Stimulated activated CD8-positive, alpha-beta memory T cell treated with anti-CD3 and anti-CD28 coated beads, Interleukin-2, amount 100 ng/mL, for 48 hours (primary cell): ENCODE measurements around the gene WDR74.
A peak's percentile ranks its signal among the peaks of the same experiment; 100 is the strongest.
"Not testable (repeated sequence)": the region's sequence is repeated elsewhere in the genome, so short reads cannot be mapped to it uniquely, and the experiment has no call there.

Experiments
- DNase-seq, 2 donors: peaks; one replicate each; pipeline ENCODE4 v3.0.0-alpha.2; 2020; ENCODE audit warnings: low read depth in 2 of 2

WDR74 gene

DNA sequence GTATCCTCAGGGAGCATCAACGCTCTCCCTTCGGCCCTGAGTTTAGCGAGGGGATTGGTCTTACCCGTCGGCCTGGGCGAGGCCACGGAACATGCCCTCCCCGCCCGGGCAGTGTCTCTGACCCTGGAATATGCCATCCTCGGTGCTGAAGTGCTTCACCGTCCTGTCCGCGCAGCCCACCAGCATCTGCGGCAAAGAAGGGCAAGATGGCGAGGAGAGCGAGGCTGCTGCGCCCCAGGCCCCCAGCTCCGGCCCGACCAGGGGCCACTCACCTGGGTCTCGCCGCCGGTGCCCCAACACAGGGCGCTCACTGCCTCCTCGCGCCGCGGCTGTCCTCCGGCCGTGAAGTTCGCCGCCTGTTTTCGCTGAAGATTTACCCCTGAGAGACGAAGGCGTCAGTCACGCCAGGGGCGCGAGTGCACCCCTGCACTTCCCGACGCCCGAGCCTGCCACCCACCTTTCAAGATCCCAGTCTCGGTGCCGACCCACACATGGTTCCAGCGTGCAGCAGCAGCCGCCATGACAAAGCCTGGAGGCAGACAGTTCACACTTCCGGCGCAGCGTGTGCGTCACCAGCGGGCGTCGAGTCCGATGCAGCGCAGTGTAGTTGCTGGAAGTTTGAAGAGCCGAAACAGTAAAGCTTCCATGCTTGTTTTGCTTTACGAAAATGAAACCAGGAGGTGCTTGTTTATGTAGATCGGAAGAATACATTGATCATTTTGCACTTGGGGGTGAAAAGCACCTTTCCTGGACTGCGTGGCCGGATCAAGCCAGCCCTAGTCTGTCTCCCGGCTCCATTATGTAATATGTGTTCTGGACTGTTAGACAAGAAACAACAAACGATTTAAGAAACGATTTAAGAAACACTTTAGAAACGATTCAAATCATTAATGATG is at the start of gene WDR74:
WDR74 (minus strand) TSS at position 541 of the 896 bp plus-strand sequence; CDS start at position 521, 20 bp downstream.
- peak; percentile 79 to 90 for DNase-seq

DNA sequence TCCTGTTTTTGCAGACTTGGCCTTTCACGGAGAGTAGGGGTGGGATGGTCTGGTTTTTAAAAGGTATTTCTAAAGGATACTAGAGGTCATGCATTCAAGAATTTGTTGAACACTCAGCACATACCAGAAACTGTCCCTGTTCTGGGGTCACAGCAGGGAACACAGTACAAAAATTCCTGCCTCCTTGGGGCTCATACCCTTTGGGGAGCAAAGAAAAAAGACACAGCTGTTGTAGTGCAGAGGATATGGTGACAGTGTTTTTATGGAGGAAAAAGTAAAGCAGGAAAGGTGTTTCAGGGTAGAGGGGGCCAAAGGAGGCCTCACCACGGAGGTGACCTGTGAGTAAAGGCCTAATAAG is 49.7 kb upstream of the WDR74 start:
- DNase-seq, result no peak

- no peak for DNase-seq
Measured at GRCh38 chr11:62888406-62888805, 49.0 kb upstream of the WDR74 start.

DNA sequence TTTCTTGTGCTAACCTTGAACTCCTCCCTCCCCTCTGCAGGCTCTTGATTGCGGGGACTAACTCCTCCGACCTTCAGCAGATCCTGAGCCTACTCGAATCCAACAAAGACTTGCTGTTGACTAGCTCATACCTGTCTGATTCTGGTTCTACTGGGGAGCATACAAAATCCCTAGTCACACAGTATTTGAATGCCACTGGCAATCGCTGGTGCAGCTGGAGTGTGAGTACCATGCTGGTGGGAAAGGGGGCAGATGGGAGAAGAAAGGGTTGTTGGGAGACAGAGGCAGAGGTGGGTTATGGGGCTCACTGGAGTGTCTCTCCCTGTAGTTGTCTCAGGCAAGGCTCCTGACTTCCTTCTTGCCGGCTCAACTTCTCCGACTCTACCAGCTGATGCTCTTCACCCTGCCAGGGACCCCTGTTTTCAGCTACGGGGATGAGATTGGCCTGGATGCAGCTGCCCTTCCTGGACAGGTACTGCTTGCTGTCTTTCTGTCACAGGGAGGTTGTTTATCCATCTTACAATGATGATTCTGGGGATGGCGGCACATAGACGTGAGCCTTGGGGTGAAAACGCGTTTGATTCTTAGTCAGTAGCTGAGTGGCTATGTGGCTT is 45.9 kb upstream of the WDR74 start:
- DNase-seq, result no peak

DNA sequence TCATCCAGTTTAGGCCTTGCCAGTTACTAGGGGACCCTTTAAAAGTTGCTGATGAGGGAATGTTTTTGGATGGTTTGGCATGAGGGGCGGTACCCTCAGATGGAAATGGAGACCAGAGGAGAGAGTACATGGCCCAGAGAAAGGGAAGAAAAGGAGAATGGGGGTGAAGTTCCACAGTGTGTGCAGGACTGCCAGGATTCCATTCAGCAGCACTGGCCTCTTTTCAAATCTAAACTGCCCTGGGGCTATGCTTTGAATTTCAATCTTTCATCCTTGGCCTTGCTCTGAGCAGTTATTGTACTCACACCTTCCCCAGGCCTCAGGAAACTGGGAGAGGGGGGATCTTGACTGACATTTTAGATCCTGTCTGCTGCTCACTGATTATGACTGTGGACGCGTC is 44.3 kb upstream of the WDR74 start:
- no peak for DNase-seq

GRCh38 chr11:62882788-62883501 is 43.6 kb upstream of the WDR74 start:
- no peak for DNase-seq

DNA sequence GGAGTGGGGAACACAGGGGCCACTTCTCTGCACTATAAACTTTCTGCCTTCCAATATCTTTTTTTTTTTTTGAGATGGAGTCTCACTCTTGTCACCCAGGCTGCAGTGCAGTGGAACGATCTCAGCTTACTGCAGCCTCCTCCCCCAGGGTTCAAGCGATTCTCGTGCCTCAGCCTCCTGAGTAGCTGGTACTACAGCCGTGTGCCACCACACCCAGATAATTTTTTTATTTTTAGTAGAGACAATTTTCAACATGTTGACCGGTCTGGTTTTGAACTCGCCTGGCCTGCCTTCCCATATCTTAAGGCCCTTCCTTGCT is 43.0 kb upstream of the WDR74 start:
- no peak for DNase-seq

- DNase-seq, result peak; percentile 88 to 93
Measured at GRCh38 chr11:62881579-62882430, 42.4 kb upstream of the WDR74 start.

DNA sequence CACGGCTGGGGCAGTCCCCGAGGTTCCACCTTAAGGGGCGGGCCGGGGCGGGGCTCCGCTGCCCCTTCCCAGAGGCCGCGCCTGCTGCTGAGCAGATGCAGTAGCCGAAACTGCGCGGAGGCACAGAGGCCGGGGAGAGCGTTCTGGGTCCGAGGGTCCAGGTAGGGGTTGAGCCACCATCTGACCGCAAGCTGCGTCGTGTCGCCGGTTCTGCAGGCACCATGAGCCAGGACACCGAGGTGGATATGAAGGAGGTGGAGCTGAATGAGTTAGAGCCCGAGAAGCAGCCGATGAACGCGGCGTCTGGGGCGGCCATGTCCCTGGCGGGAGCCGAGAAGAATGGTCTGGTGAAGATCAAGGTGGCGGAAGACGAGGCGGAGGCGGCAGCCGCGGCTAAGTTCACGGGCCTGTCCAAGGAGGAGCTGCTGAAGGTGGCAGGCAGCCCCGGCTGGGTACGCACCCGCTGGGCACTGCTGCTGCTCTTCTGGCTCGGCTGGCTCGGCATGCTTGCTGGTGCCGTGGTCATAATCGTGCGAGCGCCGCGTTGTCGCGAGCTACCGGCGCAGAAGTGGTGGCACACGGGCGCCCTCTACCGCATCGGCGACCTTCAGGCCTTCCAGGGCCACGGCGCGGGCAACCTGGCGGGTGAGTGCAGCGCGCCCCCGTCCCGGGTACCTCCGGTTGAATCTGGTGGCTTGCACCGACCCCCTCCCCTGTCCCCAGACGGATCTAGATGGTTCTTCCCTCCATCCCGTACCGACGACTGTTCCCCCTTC is 41.6 kb upstream of the WDR74 start, which contains the start of gene SLC3A2:
SLC3A2 (plus strand) TSS at position 94 of the 776 bp plus-strand sequence; CDS start at position 222, 128 bp downstream.
- DNase-seq, result peak; percentile 78 to 82

- peak; percentile 32 to 36 for DNase-seq
Measured at GRCh38 chr11:62880231-62880802, 40.9 kb upstream of the WDR74 start.

DNA sequence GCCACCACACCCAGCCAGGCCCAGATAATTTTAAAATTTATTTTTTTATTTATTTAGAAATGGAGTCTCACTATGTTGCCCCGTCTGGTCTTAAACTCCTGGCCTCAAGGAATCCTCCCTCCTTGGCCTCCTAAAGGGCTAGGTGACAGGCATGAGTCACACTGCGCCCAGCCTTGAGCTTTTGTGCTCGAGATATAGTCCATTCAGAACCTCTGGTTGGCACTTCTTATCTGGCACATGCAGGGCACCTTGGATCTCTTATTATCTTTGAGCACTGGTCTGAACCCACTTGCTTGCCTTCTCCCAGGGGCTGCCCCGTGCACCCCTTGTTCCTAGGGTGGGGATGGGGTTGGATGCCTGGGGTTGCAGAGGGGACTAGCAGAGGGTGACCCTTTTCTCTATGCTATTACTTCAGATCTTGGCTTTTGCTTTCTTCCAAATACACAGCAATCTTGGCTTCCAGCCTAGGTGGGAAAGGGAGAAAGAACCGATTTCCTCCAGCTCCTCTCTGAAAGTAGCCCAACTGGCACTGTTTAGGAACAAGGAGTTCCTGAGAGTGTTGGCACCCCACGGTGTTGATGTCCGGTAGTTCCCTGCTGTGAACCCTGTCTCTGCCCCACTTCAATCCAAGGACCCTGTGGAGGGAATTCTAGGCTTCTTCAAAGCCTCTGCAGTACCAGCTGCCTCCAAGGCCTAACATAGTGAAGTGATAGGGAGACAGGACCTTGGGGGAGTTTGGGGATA is 40.0 kb upstream of the WDR74 start:
- no peak for DNase-seq

DNA sequence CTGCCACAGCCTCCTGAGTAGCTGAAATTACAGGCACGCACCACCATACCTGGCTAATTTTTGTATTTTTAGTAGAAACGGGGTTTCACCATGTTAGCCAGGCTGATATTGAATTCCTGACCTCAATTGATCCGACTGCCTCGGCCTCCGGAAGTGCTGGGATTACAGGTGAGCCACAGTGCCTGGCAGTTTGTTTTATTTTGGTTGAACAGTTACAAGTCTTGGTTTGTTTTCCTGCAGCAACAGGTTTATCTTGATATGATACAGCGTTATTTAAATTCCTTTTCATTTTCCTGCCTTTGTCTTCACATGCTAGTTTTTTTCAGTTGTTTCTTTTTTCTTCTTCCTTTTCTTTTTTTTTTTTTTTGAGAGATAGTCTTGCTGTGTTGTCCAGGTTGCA is 37.3 kb upstream of the WDR74 start:
- DNase-seq, result no peak

DNA sequence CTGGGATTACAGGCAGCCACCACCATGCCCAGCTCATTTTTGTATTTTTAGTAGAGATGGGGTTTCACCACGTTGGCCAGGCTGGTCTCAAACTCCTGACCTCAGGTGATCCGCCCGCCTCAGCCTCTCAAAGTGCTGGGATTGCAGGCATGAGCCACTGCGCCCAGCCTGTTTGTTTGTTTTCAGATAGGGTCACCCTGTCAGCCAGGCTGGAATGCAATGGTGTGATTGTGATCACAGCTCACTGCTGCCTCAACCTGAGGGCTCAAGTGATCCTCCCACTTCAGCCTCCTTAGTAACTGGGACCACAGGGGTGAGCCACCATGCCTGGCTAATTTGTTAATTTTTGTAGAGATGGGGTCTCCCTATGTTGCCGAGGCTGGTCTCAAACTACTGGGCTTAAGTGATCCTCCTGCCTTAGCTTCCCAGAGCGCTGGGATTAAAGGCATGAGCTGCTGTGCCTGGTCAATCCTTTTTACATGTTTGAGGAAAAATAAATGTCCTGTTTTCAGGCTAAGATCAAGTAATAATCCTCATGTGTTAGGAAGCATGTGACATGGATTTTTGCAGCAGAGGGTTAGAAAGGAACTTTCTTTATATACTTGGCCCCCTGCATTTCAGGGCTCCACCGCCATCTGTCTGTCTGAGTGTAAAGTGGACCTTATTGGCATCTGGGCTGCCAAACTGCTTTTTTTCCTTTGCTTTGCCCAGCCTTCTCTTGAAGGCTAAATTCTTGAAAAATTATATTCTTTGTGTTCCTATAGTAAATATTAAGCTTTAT is 36.5 kb upstream of the WDR74 start:
- DNase-seq, result no peak

DNA sequence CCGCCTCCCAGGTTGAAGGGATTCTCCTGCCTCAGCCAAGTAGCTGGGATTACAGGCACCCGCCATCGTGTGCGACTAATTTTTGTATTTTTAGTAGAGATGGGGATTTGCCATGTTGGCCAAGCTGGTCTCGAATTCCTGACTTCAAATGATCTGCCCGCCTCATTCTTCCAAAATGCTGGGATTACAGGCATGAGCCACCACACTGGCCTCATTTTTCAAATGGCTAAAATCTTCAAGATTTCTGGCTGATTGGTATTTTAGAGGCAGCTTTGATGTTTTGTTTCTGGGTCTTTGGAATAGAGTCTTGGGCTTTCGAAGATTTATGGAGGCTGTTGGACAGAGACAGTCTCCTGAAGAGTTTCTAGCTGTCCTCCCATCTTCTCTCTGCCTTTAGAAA is 35.5 kb upstream of the WDR74 start:
- no peak for DNase-seq

GRCh38 chr11:62865635-62866034 is 26.2 kb upstream of the WDR74 start:
- no peak for DNase-seq

GRCh38 chr11:62863687-62864335 is 24.4 kb upstream of the WDR74 start:
- DNase-seq, result no peak

DNA sequence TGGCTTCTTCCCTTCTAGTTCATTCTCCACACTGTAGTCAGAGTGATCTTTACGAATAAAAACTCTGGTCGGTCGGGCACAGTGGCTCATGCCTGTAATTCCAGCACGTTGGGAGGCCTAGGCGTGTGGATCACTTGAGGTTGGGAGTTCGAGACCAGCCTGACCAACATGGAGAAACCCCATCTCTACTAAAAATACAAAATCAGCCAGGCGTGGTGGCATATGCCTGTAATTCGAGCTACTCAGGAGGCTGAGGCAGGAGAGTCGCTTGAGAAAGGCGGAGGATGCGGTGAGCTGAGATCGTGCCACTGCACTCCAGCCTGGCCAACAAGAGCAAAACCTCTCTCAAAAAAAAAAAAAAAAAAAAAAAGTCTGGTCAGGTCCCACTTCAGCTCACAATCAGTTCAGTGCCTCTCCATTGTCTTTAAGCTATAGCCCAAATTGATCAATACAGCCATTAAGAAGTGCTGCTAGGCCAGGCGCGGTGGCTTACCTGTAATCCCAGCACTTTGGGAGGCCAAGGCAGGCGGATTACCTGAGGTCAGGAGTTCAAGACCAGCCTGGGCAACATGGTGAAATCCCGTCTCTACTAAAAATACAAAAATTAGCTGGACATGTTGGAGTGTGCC is 22.3 kb upstream of the WDR74 start:
- DNase-seq, result not testable (repeated sequence)
